Measurements from ENCODE around the gene PROSER3. TPM values are rescaled to one million over a fixed set of nuclear protein-coding genes. Genes with fewer than 3 reads are reported as not detected.

The PROSER3 gene
- total RNA-seq, 6 experiments from 2014 or later, result 3.9 to 5.5 (median 4.7) TPM

DNA sequence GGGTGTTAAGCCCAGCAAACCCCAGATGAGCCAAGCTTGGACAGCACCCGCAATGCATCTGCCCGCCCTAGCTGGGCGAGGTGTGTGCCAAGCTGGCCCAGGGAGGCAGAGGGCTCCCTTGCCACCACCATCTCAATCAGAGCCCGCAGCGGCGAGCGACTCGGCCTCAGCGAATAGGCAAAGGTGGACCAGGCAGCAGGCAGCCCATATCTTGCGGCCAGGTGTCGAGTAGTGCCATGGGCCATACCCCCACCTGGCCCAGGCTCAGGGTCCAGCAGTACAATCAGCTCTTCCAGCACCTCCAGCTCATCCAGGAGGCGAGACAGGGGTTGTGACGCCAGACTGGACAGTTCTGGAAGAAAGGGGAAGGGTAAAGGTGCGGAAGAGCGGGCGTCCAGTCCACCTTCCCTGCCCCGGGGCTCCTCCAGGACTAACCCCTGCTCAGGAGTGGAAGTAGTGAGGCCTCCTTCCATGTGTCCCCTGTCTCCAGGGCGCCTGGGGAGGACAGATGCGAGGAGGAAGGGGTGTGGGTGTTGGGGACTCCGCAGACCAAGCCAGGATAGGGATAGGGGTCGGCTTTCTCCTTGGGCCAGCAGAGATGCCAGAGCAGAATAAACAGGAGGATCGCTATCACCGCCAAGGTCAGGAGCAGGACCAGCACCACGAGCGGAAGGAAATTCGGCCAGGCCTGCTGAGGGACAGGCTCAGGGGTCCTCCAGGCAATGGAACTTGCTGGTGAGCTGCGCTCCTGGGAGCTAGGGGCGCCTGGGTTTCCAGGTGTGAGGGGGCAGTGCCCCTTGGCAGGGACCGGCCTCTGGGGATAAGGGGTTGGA is 18.5 kb upstream of the PROSER3 start:
- DNase-seq, result no peak

DNA sequence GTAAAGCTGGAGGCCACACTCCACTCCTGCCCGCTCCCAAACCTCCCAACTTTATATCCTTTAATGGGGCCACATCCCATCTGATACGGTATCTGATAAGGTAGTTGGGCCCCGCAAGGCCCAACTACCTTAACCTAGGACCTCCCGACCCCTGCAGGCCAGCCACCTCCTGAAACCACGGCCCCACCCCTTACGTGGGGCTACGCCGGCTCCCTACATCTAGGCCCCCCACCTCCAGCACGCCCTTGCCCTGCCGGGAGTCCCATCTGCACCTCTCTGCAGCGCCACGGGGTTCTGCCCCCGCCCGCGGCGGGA is 17.9 kb upstream of the PROSER3 start:
- H3K27ac ChIP-seq, result peak overlapping the region; percentile 58 to 84 (median 67)
- intact Hi-C loops (cut with DNase I), result no loop called here
- no peaks in the 10 kb centered on the region for H3K27me3 ChIP-seq
- 0% methylated on average over 5 of the region's 16 CpGs for WGBS (ENCODE audit: insufficient coverage, low coverage, low lambda C conversion rate, missing lambda C conversion rate)
- no peak for ATAC-seq
- H3K4me3 ChIP-seq, result peak overlapping the region; percentile 60 to 73 (median 66)
- H3K9me3 ChIP-seq, result no peaks in the 10 kb centered on the region
- H3K4me1 ChIP-seq, result peaks cover 0 to 25% (median 4%) of the 10 kb centered on the region in 4 donors
- DNase-seq, result no peak
- TF ChIP-seq, protein P1, sequence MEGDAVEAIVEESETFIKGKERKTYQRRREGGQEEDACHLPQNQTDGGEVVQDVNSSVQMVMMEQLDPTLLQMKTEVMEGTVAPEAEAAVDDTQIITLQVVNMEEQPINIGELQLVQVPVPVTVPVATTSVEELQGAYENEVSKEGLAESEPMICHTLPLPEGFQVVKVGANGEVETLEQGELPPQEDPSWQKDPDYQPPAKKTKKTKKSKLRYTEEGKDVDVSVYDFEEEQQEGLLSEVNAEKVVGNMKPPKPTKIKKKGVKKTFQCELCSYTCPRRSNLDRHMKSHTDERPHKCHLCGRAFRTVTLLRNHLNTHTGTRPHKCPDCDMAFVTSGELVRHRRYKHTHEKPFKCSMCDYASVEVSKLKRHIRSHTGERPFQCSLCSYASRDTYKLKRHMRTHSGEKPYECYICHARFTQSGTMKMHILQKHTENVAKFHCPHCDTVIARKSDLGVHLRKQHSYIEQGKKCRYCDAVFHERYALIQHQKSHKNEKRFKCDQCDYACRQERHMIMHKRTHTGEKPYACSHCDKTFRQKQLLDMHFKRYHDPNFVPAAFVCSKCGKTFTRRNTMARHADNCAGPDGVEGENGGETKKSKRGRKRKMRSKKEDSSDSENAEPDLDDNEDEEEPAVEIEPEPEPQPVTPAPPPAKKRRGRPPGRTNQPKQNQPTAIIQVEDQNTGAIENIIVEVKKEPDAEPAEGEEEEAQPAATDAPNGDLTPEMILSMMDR (IDR thresholded peaks at IDR 0.05), result no peak
- no peak for TF ChIP-seq POLR2A (IDR thresholded peaks at IDR 0.05)
- peaks cover 0 to 24% (median 0%) of the 10 kb centered on the region in 4 donors for H3K36me3 ChIP-seq

More for the DNA sequence above, 18.5 kb upstream of the PROSER3 start:
- peaks cover 0 to 27% (median 0%) of the 10 kb centered on the region in 4 donors for H3K36me3 ChIP-seq
- no peaks in the 10 kb centered on the region for H3K9me3 ChIP-seq
- H3K4me3 ChIP-seq, result peak overlapping the region; percentile 60 to 73 (median 66)
- ATAC-seq, result no peak
- no peak for TF ChIP-seq POLR2A (IDR thresholded peaks at IDR 0.05)
- WGBS (ENCODE audit: insufficient coverage, low coverage, low lambda C conversion rate, missing lambda C conversion rate), result 67% methylated on average over 13 of the region's 29 CpGs
- peaks cover 0 to 24% (median 4%) of the 10 kb centered on the region in 4 donors for H3K4me1 ChIP-seq
- H3K27me3 ChIP-seq, result no peaks in the 10 kb centered on the region
- intact Hi-C loops (cut with DNase I), result no loop called here
- peak overlapping the region; percentile 58 to 84 (median 67) for H3K27ac ChIP-seq

DNA sequence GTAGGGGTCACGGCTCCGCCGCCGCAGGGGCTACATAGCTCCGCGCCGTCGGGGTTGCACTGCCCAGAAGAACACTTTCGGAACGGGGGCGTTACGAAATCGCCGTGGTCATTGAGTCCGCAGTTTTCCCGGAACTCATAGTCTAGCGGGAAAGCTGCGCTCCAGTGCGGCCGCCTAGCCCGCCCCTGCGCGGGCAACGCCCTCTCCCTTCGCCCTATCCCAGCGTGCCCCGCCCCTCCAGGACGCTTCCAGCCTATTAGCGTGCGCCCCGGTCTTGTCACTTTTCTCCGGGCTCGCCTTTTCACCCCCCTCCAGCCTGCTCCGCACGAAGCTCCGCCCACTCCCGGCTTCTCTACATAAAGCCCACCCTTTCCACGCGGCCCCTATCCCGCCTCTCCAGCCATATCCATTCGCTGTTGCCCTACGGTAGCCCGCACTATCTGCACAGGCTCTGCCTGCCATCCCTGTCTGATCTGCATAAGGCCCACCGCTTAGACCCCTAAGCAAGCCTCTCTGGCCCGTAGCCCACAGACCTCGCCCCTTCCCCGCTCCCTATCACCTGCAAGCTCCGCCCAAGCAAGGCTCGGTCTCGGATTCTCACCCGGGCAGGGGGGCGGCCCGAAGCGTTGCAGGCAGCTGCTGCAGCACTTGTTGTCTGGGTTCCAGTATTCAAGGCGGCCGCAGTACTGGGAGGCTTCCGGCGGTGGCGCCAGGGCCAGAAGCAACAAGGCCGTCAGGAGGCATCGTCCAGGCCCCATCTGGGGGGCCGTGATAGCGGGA is 17.4 kb upstream of the PROSER3 start:
- peak; percentile 99 for DNase-seq
- peak; percentile 63 for TF ChIP-seq POLR2A (IDR thresholded peaks at IDR 0.05)
- TF ChIP-seq, protein P1 (IDR thresholded peaks at IDR 0.05), result peak in 2 of 4 donors; percentile 16 to 23
- H3K4me3 ChIP-seq, result peak overlapping the region; percentile 60 to 73 (median 66)
- peak; percentile 76 to 88 (median 82) for ATAC-seq
- H3K36me3 ChIP-seq, result peaks cover 0 to 24% (median 0%) of the 10 kb centered on the region in 4 donors
- H3K4me1 ChIP-seq, result peaks cover 0 to 25% (median 4%) of the 10 kb centered on the region in 4 donors
- intact Hi-C loops (cut with DNase I), result no loop called here
- 0% methylated on average over 19 of the region's 63 CpGs for WGBS (ENCODE audit: insufficient coverage, low coverage, low lambda C conversion rate, missing lambda C conversion rate)
- no peaks in the 10 kb centered on the region for H3K27me3 ChIP-seq
- H3K9me3 ChIP-seq, result no peaks in the 10 kb centered on the region
- peak overlapping the region; percentile 67 to 84 (median 72) for H3K27ac ChIP-seq

DNA sequence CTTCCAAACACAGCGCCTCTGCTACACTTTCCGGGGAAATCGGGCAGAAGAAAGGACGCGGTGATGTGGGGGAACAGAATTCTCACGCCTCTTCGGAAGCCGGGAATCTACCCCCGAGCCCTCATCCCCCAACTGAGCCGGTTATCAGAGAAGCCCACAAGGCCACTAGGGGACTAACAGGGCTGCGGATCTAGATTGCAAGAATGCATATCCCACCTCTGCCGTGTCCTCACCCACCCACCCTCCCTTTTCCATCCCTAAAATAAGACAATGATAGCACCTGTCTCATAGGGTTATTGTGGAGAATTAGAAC is 16.8 kb upstream of the PROSER3 start:
- no peak for TF ChIP-seq POLR2A (IDR thresholded peaks at IDR 0.05)
- TF ChIP-seq, protein P1 (IDR thresholded peaks at IDR 0.05), result no peak
- Histone ChIP-seq H3K36me3 (peaks cover 0 to 24% (median 0%) of the 10 kb centered on the region in 4 donors), H3K27me3 (no peaks in the 10 kb centered on the region), H3K4me1 (peaks cover 0 to 27% (median 6%) of the 10 kb centered on the region in 4 donors), H3K9me3 (no peaks in the 10 kb centered on the region), H3K27ac (peak overlapping the region; percentile 59 to 84 (median 72)), H3K4me3 (peak overlapping the region; percentile 60 to 73 (median 66))
- 3% methylated on average over 11 of the region's 12 CpGs for WGBS (ENCODE audit: insufficient coverage, low coverage, low lambda C conversion rate, missing lambda C conversion rate)
- no peak for ATAC-seq
- no peak for DNase-seq
- intact Hi-C loops (cut with DNase I), result no loop called here
